ENCODE data around the gene WIPF3. TPM values are rescaled to one million over a fixed set of nuclear protein-coding genes. Genes with fewer than 3 reads are reported as not detected.

WIPF3 gene
- total and polyA plus RNA-seq, 10 of the 15 experiments (the other 5 are each of a cell fraction or from before 2014, with no cell fraction given) = 0.03 to 0.05 TPM; not detected in 8

- 36% methylated on average over 9 of the region's 9 CpGs for WGBS (ENCODE audit: insufficient coverage, insufficient replicate concordance, low lambda C conversion rate, missing lambda C conversion rate)
- no peak for TF ChIP-seq DPF2 (IDR thresholded peaks at IDR 0.05)
These were observed 47.5 kb downstream of the WIPF3 start for GRCh38 chr7:29853789-29854188.

GRCh38 chr7:29854257-29854938, 48.1 kb downstream of the WIPF3 start:
- ATAC-seq (no peak), DNase-seq (ENCODE audit: low read depth, low spot score) (no peak), FAIRE-seq (no peak)
- no peak overlapping the region for H3K27ac ChIP-seq (ENCODE audit: control insufficient read depth, insufficient read depth)
- H3K4me2 ChIP-seq (ENCODE audit: control insufficient read depth, insufficient read depth) = no peak overlapping the region
- no peaks in the 10 kb centered on the region for H3K4me1 ChIP-seq (ENCODE audit: control insufficient read depth, insufficient read depth, low read length)
- ChIA-PET CTCF (no interaction called here), POLR2A (no interaction called here), SMC1A (ENCODE audit: uncharacterized antibody, unreplicated experiment) (interaction anchor here (2.2 kb wide), 1 partner anchor 10 kb away, joined by 4 read pairs; no protein-coding TSS in a partner anchor), RAD21 (ENCODE audit: unreplicated experiment) (no interaction called here)
- H3K79me2 ChIP-seq (ENCODE audit: control insufficient read depth, insufficient read depth, low read length) = no peaks in the 10 kb centered on the region
- H3K36me3 ChIP-seq (ENCODE audit: control insufficient read depth in 2 of 2, insufficient read depth in 2 of 2, low read length in 1 of 2) = no peaks in the 10 kb centered on the region
- intact Hi-C loops (cut with micrococcal nuclease; ENCODE audit: unreplicated experiment) (no loop called here), in situ Hi-C loops (cut with MboI) (no loop called here)
- H2AFZ ChIP-seq (ENCODE audit: control insufficient read depth, low read depth, low read length) = no peak overlapping the region
- no TSS peak for BruUV-seq (replicated peaks)
- H3K4me3 ChIP-seq = no peak overlapping the region
- H3K27me3 ChIP-seq (replicated peaks in 1 of 2; ENCODE audit: control insufficient read depth in 2 of 2, insufficient read depth in 2 of 2, low read length in 1 of 2) = no peaks in the 10 kb centered on the region; a peak in 2 of 4 replicates
- H4K20me1 ChIP-seq (ENCODE audit: control insufficient read depth, insufficient read depth) = no peaks in the 10 kb centered on the region
- no peaks in the 10 kb centered on the region for H3K9me3 ChIP-seq (replicated peaks; ENCODE audit: control insufficient read depth, insufficient read depth, low read length)
- 7% methylated on average over 8 of the region's 8 CpGs for WGBS (ENCODE audit: insufficient coverage, insufficient replicate concordance, low lambda C conversion rate, missing lambda C conversion rate)
- TF ChIP-seq SP1 (IDR thresholded peaks at IDR 0.05; ENCODE audit: low read depth, low read length) (no peak), SMAD1 (IDR thresholded peaks at IDR 0.05; ENCODE audit: low read depth, partially characterized antibody) (no peak), HCFC1 (IDR thresholded peaks at IDR 0.05; ENCODE audit: low read length) (no peak)
- H3K9ac ChIP-seq (ENCODE audit: control insufficient read depth, insufficient read depth, low read length) = no peak overlapping the region

More at GRCh38 chr7:29853789-29854188, 47.5 kb downstream of the WIPF3 start:
- H3K36me3 ChIP-seq (ENCODE audit: control insufficient read depth in 2 of 2, insufficient read depth in 2 of 2, low read length in 1 of 2) = no peaks in the 10 kb centered on the region
- H3K4me2 ChIP-seq (ENCODE audit: control insufficient read depth, insufficient read depth) = no peak overlapping the region
- no peak overlapping the region for H2AFZ ChIP-seq (ENCODE audit: control insufficient read depth, low read depth, low read length)
- H3K9me3 ChIP-seq (replicated peaks; ENCODE audit: control insufficient read depth, insufficient read depth, low read length) = no peaks in the 10 kb centered on the region
- no peaks in the 10 kb centered on the region for H4K20me1 ChIP-seq (ENCODE audit: control insufficient read depth, insufficient read depth)
- ChIA-PET RAD21 (ENCODE audit: unreplicated experiment) (no interaction called here), CTCF (no interaction called here), POLR2A (no interaction called here), SMC1A (ENCODE audit: uncharacterized antibody, unreplicated experiment) (interaction anchor here (2.2 kb wide), 1 partner anchor 11 kb away, joined by 4 read pairs; no protein-coding TSS in a partner anchor)
- no TSS peak for BruUV-seq (replicated peaks)
- H3K4me1 ChIP-seq (ENCODE audit: control insufficient read depth, insufficient read depth, low read length) = no peaks in the 10 kb centered on the region
- DNase-seq (ENCODE audit: low read depth, low spot score) (no peak), FAIRE-seq (no peak), ATAC-seq (no peak)
- in situ Hi-C loops (cut with MboI) (no loop called here), intact Hi-C loops (cut with micrococcal nuclease; ENCODE audit: unreplicated experiment) (no loop called here)
- H3K27me3 ChIP-seq (replicated peaks in 1 of 2; ENCODE audit: control insufficient read depth in 2 of 2, insufficient read depth in 2 of 2, low read length in 1 of 2) = no peaks in the 10 kb centered on the region; a peak in 2 of 4 replicates
- no peak overlapping the region for H3K9ac ChIP-seq (ENCODE audit: control insufficient read depth, insufficient read depth, low read length)
- H3K27ac ChIP-seq (ENCODE audit: control insufficient read depth, insufficient read depth) = no peak overlapping the region
- no peak overlapping the region for H3K4me3 ChIP-seq
- H3K79me2 ChIP-seq (ENCODE audit: control insufficient read depth, insufficient read depth, low read length) = no peaks in the 10 kb centered on the region

Measured in GM12878 (cell line).